GM12891 (cell line): Measurements from ENCODE around the gene NAA15.

Source experiments
- POLR2A ChIP-seq: IDR thresholded peaks from 2 replicates; pipeline ENCODE4 v1.6.1; 2011; ENCODE audit warnings: low read depth, low read length, control low read depth
- POLR2AphosphoS5 ChIP-seq: IDR thresholded peaks from 2 replicates; pipeline ENCODE4 v1.6.1; 2011; ENCODE audit warnings: low read depth, low read length, control low read depth
- SPI1 ChIP-seq: IDR thresholded peaks from 2 replicates; pipeline ENCODE4 v1.6.1; 2011; ENCODE audit warnings: low read depth, low read length, control low read depth

GRCh38 chr4:139460565-139460964 lies 159.3 kb downstream of the NAA15 start:
- TF ChIP-seq POLR2AphosphoS5 (no peak), SPI1 (no peak), POLR2A (no peak)
